Gastrocnemius medialis (tissue), 4 donors: ENCODE measurements around the gene ZBTB20.

Source experiments
- CTCF ChIP-seq, 5 experiments: fragments of 450-650 bp in 3 of 5; fragments of 200-600 bp in 2 of 5; sonication (generic) in 2 of 5; IDR thresholded peaks in 4 of 5; conservative IDR thresholded peaks in 1 of 5; 1 replicate in 4 of 5; 2 replicates in 1 of 5; pipeline ENCODE4 v1.5.1; 2016 to 2019; ENCODE audit warnings: antibody characterized with exemption in 5 of 5, mild to moderate bottlenecking in 3 of 5, moderate library complexity in 3 of 5
- POLR2A ChIP-seq, 2 donors: fragments of 450-650 bp; IDR thresholded peaks; one replicate each; pipeline ENCODE4 v1.6.1; 2017; ENCODE audit warnings: antibody characterized with exemption in 2 of 2, mild to moderate bottlenecking in 2 of 2, moderate library complexity in 2 of 2

- TF ChIP-seq CTCF (IDR thresholded peaks at IDR 0.05 in 4 of 5, conservative IDR thresholded peaks at IDR 0.05 in 1 of 5) = no peak
- TF ChIP-seq POLR2A (IDR thresholded peaks at IDR 0.05) = no peak
These were observed 495.5 kb downstream of the ZBTB20 start for GRCh38 chr3:114651555-114651954.
